Measurements from ENCODE around the gene TMOD3.

TMOD3 gene

GRCh38 chr15:51887887-51888592 lies 58.6 kb downstream of the TMOD3 start:
- H3K4me3 ChIP-seq (replicated peaks; ENCODE audit: low read depth, low read length) = no peak overlapping the region
- no peak for DNase-seq (ENCODE audit: extremely low read depth, insufficient read length)
- no peak for TF ChIP-seq CTCF (IDR thresholded peaks at IDR 0.05; ENCODE audit: insufficient read depth, low read length, poor library complexity, severe bottlenecking)

GRCh38 chr15:51888593-51889195 lies 59.2 kb downstream of the TMOD3 start:
- H3K27me3 ChIP-seq (replicated peaks; ENCODE audit: control insufficient read depth, insufficient read depth, low read length) = no peaks in the 10 kb centered on the region
- no peak for DNase-seq (ENCODE audit: extremely low read depth, insufficient read length)
- peaks cover 6% of the 10 kb centered on the region for H3K36me3 ChIP-seq (ENCODE audit: control insufficient read depth, insufficient read depth, low read length)
- H3K4me3 ChIP-seq (replicated peaks; ENCODE audit: low read depth, low read length) = no peak overlapping the region
- TF ChIP-seq CTCF (IDR thresholded peaks at IDR 0.05; ENCODE audit: insufficient read depth, low read length, poor library complexity, severe bottlenecking) = peak; percentile 73

More at GRCh38 chr15:51887887-51888592, 58.6 kb downstream of the TMOD3 start:
- Histone ChIP-seq H3K27me3 (replicated peaks; ENCODE audit: control insufficient read depth, insufficient read depth, low read length) (no peaks in the 10 kb centered on the region), H3K36me3 (ENCODE audit: control insufficient read depth, insufficient read depth, low read length) (peaks cover 6% of the 10 kb centered on the region)

- Histone ChIP-seq H3K36me3 (ENCODE audit: control insufficient read depth, insufficient read depth, low read length) (peaks cover 6% of the 10 kb centered on the region), H3K27me3 (replicated peaks; ENCODE audit: control insufficient read depth, insufficient read depth, low read length) (no peaks in the 10 kb centered on the region), H3K4me3 (replicated peaks; ENCODE audit: low read depth, low read length) (no peak overlapping the region)
- TF ChIP-seq CTCF (IDR thresholded peaks at IDR 0.05; ENCODE audit: insufficient read depth, low read length, poor library complexity, severe bottlenecking) = no peak
- no peak for DNase-seq (ENCODE audit: extremely low read depth, insufficient read length)
These were observed 60.0 kb downstream of the TMOD3 start for GRCh38 chr15:51889486-51889885.

- Histone ChIP-seq H3K4me3 (replicated peaks; ENCODE audit: low read depth, low read length) (no peak overlapping the region), H3K27me3 (replicated peaks; ENCODE audit: control insufficient read depth, insufficient read depth, low read length) (no peaks in the 10 kb centered on the region), H3K36me3 (ENCODE audit: control insufficient read depth, insufficient read depth, low read length) (peaks cover 7% of the 10 kb centered on the region)
- DNase-seq (ENCODE audit: extremely low read depth, insufficient read length) = no peak
- no peak for TF ChIP-seq CTCF (IDR thresholded peaks at IDR 0.05; ENCODE audit: insufficient read depth, low read length, poor library complexity, severe bottlenecking)
These were observed 75.0 kb downstream of the TMOD3 start for GRCh38 chr15:51904421-51904820.

- TF ChIP-seq CTCF (IDR thresholded peaks at IDR 0.05; ENCODE audit: insufficient read depth, low read length, poor library complexity, severe bottlenecking) = no peak
These were observed 75.5 kb downstream of the TMOD3 start for GRCh38 chr15:51904931-51905330.

More at GRCh38 chr15:51904931-51905330, 75.5 kb downstream of the TMOD3 start:
- H3K4me3 ChIP-seq (replicated peaks; ENCODE audit: low read depth, low read length) = no peak overlapping the region
- peaks cover 7% of the 10 kb centered on the region for H3K36me3 ChIP-seq (ENCODE audit: control insufficient read depth, insufficient read depth, low read length)
- H3K27me3 ChIP-seq (replicated peaks; ENCODE audit: control insufficient read depth, insufficient read depth, low read length) = no peaks in the 10 kb centered on the region
- no peak for DNase-seq (ENCODE audit: extremely low read depth, insufficient read length)
